Thoracic aorta (tissue), 2 donors: ENCODE measurements around the gene CYLD. TPM values are rescaled to one million over a fixed set of nuclear protein-coding genes. Genes with fewer than 3 reads are reported as not detected.
A peak's percentile ranks its signal among the peaks of the same experiment; 100 is the strongest.

Experiments used
- ATAC-seq: fragments of 150-250 bp; one replicate; pipeline ENCODE4 v1.8.0; 2017; ENCODE audit warnings: low read depth; ENCODE audit not compliant: insufficient number of reproducible peaks, low FRiP score
- DNase-seq: peaks from one replicate; pipeline ENCODE4 v3.0.0-alpha.2; 2020; ENCODE audit warnings: low spot score
- H3K27ac ChIP-seq, 2 donors: fragments of 200-600 bp; sonication (generic); 1 replicate in 1 of 2; 2 replicates in 1 of 2; pipeline ENCODE4 v1.5.1; 2016; ENCODE audit warnings: mild to moderate bottlenecking in 2 of 2, moderate library complexity in 2 of 2
- H3K27me3 ChIP-seq: fragments of 200-600 bp; sonication (generic); replicated peaks from 2 replicates; pipeline ENCODE4 v1.6.0; 2016; ENCODE audit warnings: mild to moderate bottlenecking; ENCODE audit not compliant: insufficient read depth
- H3K36me3 ChIP-seq: fragments of 200-600 bp; sonication (generic); one replicate; pipeline ENCODE4 v1.5.1; 2016
- H3K4me1 ChIP-seq, 2 donors: fragments of 200-600 bp; sonication (generic); 1 replicate in 1 of 2; 2 replicates in 1 of 2; pipeline versions ENCODE4 v1.5.1 to v1.6.0; 2016; ENCODE audit warnings: low read depth in 2 of 2, mild to moderate bottlenecking in 1 of 2; ENCODE audit not compliant: control insufficient read depth in 1 of 2
- H3K4me3 ChIP-seq: fragments of 200-600 bp; sonication (generic); 2 replicates; pipeline ENCODE4 v1.5.1; 2016; ENCODE audit warnings: mild to moderate bottlenecking
- H3K9me3 ChIP-seq: fragments of 200-600 bp; sonication (generic); 2 replicates; pipeline ENCODE4 v1.5.1; 2016
- CTCF ChIP-seq: fragments of 200-600 bp; sonication (generic); IDR thresholded peaks from one replicate; pipeline ENCODE4 v1.5.1; 2019; ENCODE audit warnings: antibody characterized with exemption
- total RNA-seq, 2 donors: library from RNA; depleted of rRNA; stranded (reverse); fragments of >200 nt; gene quantifications; one replicate each; pipeline versions ENCODE4 v1.1.0 to v1.2.3, GENCODE V29; 2016

The CYLD gene
- total RNA-seq, 2 donors from 2014 or later = 53.9 to 91.9 TPM

GRCh38 chr16:50721549-50722404, 20.1 kb upstream of the CYLD start:
- TF ChIP-seq CTCF = no peak
- no peak overlapping the region for H3K4me3 ChIP-seq
- H3K36me3 ChIP-seq = peaks cover 5% of the 10 kb centered on the region
- no peaks in the 10 kb centered on the region for H3K9me3 ChIP-seq
- DNase-seq (no peak), ATAC-seq (no peak)
- no peaks in the 10 kb centered on the region for H3K27me3 ChIP-seq
- no peaks in the 10 kb centered on the region for H3K4me1 ChIP-seq
- H3K27ac ChIP-seq = no peak overlapping the region

- no peak for TF ChIP-seq CTCF
- H3K4me1 ChIP-seq = no peaks in the 10 kb centered on the region
- H3K27me3 ChIP-seq = no peaks in the 10 kb centered on the region
- H3K4me3 ChIP-seq = no peak overlapping the region
- H3K27ac ChIP-seq = no peak overlapping the region
- peaks cover 5% of the 10 kb centered on the region for H3K36me3 ChIP-seq
- H3K9me3 ChIP-seq = no peaks in the 10 kb centered on the region
- ATAC-seq (no peak), DNase-seq (no peak)
Observed at GRCh38 chr16:50722405-50722737, 19.5 kb upstream of the CYLD start.

GRCh38 chr16:50722960-50723359, 18.9 kb upstream of the CYLD start:
- ATAC-seq = no peak
- H3K9me3 ChIP-seq = no peaks in the 10 kb centered on the region
- TF ChIP-seq CTCF = no peak
- H3K27ac ChIP-seq = no peak overlapping the region
- H3K36me3 ChIP-seq = peaks cover 5% of the 10 kb centered on the region
- no peaks in the 10 kb centered on the region for H3K27me3 ChIP-seq
- no peaks in the 10 kb centered on the region for H3K4me1 ChIP-seq
- DNase-seq = no peak
- no peak overlapping the region for H3K4me3 ChIP-seq

- Histone ChIP-seq H3K4me1 (no peaks in the 10 kb centered on the region), H3K27ac (no peak overlapping the region), H3K4me3 (no peak overlapping the region), H3K36me3 (peaks cover 5% of the 10 kb centered on the region), H3K9me3 (no peaks in the 10 kb centered on the region), H3K27me3 (no peaks in the 10 kb centered on the region)
- ATAC-seq (no peak), DNase-seq (no peak)
- no peak for TF ChIP-seq CTCF
Observed at GRCh38 chr16:50724306-50724705, 17.6 kb upstream of the CYLD start.

GRCh38 chr16:50731130-50731988, 10.5 kb upstream of the CYLD start:
- no peaks in the 10 kb centered on the region for H3K36me3 ChIP-seq
- H3K27ac ChIP-seq = peak overlapping the region; percentile 46 to 87
- H3K4me1 ChIP-seq = peaks cover 0 to 31% of the 10 kb centered on the region in 2 donors
- no peak for TF ChIP-seq CTCF
- no peaks in the 10 kb centered on the region for H3K27me3 ChIP-seq
- ATAC-seq = peak; percentile 18
- H3K4me3 ChIP-seq = no peak overlapping the region
- no peak for DNase-seq
- H3K9me3 ChIP-seq = no peaks in the 10 kb centered on the region
